Coronary artery (tissue), 2 donors: ENCODE data around the gene EPHB1.

Experiments used
- DNase-seq: peaks from one replicate; pipeline ENCODE4 v3.0.0-alpha.2; 2017; ENCODE audit warnings: low spot score
- H3K27ac ChIP-seq, 2 donors: fragments of 200-600 bp; sonication (generic); one replicate each; pipeline ENCODE4 v1.5.1; 2016 to 2019
- H3K4me3 ChIP-seq: fragments of 200-600 bp; sonication (generic); 2 replicates; pipeline ENCODE4 v1.5.1; 2016; ENCODE audit warnings: mild to moderate bottlenecking, moderate library complexity
- TF ChIP-seq, protein P1 (sequence below): fragments of 200-600 bp; sonication (generic); IDR thresholded peaks from one replicate; pipeline ENCODE4 v1.5.1; 2019; ENCODE audit warnings: antibody characterized with exemption

EPHB1 gene

DNA sequence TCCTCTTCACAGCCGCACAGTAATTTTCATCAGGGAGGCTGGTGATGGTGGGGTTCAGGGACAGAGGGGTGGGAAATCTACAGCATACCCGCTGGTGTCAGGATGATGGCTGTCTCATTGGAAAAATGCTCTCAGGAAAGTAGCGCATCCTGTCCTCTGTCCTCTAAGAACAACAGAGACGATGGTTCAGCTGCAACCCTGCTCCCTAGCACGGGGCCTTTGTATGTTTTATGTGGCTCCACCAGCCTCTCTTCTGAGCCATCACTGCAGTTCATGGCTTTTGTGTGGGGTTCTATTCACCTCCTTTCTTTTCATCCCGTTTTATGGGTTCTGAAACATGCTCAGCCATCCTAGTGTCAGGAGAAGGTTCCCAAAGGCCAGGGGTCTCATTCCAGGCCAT, 68.9 kb downstream of the EPHB1 start:
- no peak for DNase-seq
- TF ChIP-seq, protein P1, sequence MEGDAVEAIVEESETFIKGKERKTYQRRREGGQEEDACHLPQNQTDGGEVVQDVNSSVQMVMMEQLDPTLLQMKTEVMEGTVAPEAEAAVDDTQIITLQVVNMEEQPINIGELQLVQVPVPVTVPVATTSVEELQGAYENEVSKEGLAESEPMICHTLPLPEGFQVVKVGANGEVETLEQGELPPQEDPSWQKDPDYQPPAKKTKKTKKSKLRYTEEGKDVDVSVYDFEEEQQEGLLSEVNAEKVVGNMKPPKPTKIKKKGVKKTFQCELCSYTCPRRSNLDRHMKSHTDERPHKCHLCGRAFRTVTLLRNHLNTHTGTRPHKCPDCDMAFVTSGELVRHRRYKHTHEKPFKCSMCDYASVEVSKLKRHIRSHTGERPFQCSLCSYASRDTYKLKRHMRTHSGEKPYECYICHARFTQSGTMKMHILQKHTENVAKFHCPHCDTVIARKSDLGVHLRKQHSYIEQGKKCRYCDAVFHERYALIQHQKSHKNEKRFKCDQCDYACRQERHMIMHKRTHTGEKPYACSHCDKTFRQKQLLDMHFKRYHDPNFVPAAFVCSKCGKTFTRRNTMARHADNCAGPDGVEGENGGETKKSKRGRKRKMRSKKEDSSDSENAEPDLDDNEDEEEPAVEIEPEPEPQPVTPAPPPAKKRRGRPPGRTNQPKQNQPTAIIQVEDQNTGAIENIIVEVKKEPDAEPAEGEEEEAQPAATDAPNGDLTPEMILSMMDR, result no peak
- H3K27ac ChIP-seq, result no peak overlapping the region
- H3K4me3 ChIP-seq, result no peak overlapping the region

DNA sequence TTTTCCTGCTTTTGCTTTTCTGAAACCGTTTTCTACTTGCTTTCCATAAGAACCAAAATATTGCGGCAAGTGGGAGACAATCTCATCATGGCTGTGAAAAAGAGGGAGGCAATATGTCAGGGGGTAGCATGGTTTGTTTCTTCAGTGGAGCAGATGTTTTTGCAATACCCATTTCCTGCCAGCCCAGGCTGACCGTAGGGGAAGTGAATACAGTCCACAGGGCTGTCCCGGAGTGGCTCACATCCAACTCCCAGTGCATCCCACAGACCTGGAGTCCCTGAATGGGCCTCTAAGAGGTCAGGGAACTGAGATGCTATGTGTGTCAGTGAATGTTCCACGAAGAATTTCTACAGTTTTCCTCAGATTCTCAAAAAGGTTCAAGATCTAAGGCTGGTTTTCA, 69.6 kb downstream of the EPHB1 start:
- TF ChIP-seq, protein P1, result no peak
- DNase-seq, result no peak
- no peak overlapping the region for H3K27ac ChIP-seq
- H3K4me3 ChIP-seq, result no peak overlapping the region

DNA sequence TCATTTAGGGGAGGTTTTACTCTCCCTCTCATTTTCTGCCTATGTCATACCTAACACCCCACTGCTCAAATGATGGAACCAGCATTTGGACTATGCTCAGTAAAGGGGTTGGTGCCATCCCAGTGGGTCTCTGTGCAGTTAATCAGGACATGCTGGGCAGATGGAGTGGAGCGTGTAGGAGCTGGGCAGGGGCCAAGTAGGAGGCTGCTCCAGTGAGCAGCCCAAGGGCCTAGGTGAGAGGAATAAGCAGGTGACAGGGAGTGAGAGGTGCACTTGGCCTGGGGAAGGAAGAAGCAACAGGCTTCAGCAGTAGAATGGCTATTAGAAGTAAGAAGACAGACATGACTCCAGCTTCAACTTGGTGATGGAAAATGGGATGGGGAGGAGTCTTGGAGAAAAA, 72.2 kb downstream of the EPHB1 start:
- Histone ChIP-seq H3K27ac (no peak overlapping the region), H3K4me3 (no peak overlapping the region)
- TF ChIP-seq, protein P1, result no peak
- no peak for DNase-seq

DNA sequence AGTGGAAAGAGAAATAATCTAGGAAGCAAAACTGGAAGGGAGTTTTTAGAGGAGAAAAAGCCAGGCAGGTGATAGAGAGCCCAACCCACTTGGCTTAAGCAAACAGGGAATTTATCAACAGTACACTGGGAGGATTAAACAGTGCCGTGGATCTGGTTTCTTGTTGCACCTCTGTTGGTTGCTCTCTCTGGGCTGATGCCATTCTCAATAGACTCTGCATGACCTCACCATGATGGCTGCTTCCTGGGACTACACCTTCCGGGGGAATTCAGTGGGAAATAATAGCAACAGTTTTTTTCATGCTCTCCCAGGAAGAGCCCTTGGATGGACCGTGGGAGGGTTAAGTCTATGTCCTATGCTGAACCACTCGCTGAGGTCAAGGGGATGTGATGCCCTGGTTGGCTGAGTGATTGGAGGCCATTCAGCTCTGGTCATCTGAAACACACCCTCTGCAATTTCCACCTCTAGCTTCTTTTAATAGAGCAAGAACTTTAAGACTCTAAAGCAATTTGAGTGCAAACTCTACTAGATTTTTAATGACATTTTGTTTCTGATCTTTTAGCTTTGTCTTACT, 74.2 kb downstream of the EPHB1 start:
- TF ChIP-seq, protein P1, result no peak
- H3K27ac ChIP-seq, result no peak overlapping the region
- no peak overlapping the region for H3K4me3 ChIP-seq
- DNase-seq, result no peak

DNA sequence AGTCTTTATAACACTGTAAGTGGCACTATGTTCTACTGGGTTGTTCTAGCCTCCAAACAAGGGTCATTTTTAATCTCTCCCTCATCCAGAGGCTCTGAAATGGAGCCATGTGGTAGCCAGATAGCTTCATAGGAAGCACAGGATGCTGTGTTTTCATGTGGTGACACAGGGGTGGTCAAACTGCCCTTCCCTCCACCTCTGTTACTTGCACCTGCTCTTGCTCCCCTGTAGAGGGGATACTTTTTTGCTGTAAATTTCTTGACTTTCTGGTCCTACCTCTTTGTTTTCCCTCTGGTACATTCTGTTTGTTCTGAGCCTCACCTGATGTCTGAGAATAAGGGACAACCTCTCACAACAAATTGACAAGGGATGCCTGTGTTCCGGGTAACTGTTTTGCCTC, 76.8 kb downstream of the EPHB1 start:
- no peak overlapping the region for H3K27ac ChIP-seq
- TF ChIP-seq, protein P1, result no peak
- H3K4me3 ChIP-seq, result no peak overlapping the region
- DNase-seq, result no peak

DNA sequence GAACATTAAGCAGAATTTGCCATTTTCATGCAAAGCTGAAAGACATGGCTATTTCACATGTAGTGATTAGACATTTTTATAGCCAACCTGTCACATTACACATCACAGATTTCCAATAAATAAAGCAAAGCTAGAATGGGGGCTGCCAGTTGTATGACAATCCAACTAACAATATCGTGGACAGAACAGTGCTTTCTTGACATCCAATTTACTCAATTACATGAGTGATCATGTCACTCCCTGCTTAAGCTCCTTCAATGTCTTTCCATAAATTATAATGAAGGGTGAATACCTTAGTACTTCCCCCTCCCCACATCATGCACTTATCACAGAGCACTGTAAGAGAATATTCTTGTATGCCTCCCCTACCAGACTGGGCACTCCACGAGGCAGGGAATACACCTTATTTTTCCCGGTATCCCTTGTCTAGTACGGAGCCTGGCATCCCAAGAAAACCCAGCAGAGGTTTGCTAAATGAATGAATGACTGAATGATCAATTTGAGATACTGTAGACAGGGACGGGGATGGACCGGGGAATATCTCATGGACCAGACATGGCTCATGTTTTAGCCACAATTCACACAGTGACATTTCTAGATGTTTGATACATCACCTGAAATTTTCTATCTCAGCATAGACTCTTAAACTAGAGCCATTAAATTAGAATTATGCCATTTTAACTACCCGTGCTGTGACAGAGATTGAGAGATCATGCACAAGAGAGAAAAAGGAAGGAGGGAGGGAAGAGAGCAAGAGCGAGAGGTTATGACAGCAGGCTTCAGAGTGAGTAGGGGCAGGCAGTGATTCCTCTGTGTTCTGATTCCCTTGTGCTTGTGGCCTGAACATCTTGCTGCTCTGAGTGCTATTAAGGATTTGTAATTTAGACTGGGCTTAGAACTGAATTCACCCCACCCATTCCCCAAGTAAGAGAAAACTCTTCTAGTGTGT, 77.7 kb downstream of the EPHB1 start:
- TF ChIP-seq, protein P1, result no peak
- no peak for DNase-seq
- H3K27ac ChIP-seq, result no peak overlapping the region

DNA sequence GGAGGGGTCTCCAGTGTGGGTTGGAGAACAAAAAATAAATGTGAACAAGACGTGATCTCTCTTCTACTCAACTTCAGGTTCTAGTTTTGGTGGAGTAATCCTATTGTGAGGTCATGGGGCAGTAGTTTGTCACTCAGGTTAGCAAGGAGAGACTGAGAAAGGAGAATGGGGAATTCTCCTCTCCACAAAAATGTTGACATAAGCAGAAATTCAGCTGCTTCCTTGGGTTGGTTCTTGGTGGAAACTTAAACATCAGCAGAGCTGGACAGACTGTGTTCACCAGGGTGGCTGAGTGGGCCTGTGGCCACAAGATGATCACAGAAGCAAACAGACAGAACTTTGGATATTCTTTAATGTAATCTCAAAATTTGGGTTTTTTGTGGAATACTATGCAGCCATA, 78.7 kb downstream of the EPHB1 start:
- no peak overlapping the region for H3K27ac ChIP-seq
- TF ChIP-seq, protein P1, result no peak
- no peak overlapping the region for H3K4me3 ChIP-seq
- DNase-seq, result no peak

More for the DNA sequence above, 77.7 kb downstream of the EPHB1 start:
- H3K4me3 ChIP-seq, result no peak overlapping the region
